H1 (cell line): ENCODE measurements around the gene SMIM17. TPM values are rescaled to one million over a fixed set of nuclear protein-coding genes. Genes with fewer than 3 reads are reported as not detected.

ENCODE experiments used
- CTCF ChIA-PET: fragments of 300-600 bp; sonication (Branson Sonifier 250); formaldehyde crosslinking; loops from one replicate; lab custom pipeline; 2021; ENCODE audit not compliant: partially characterized antibody; lab: Charles Lee
- POLR2A ChIA-PET: fragments of 300-600 bp; sonication (Branson Sonifier 250); formaldehyde crosslinking; loops from one replicate; lab custom pipeline; 2021; ENCODE audit warnings: inconsistent platforms; ENCODE audit not compliant: partially characterized antibody; lab: Charles Lee
- DNase-seq, 2 experiments: peaks; one replicate each; pipeline versions ENCODE4 v3.0.0 to v3.0.0-alpha.2; 2010 to 2022; ENCODE audit warnings: low spot score in 2 of 2, low read depth in 1 of 2, mixed read lengths in 1 of 2
- FAIRE-seq: peaks from 2 replicates; lab custom pipeline; 2011; peaks lifted over from hg19 to GRCh38; lab: Jason Lieb, UNC
- H2AFZ ChIP-seq: 2 replicates; pipeline ENCODE4 v1.8.1; 2012; ENCODE audit warnings: low read length, inconsistent platforms
- H2AK5ac ChIP-seq: 2 replicates; pipeline ENCODE4 v1.6.1; 2013; ENCODE audit warnings: low read depth, low read length
- H2BK120ac ChIP-seq: replicated peaks from 2 replicates; pipeline ENCODE3; 2013; ENCODE audit warnings: low read depth, low read length, inconsistent platforms
- H2BK12ac ChIP-seq: 2 replicates; pipeline ENCODE4 v1.6.1; 2013; ENCODE audit warnings: low read depth, low read length
- H2BK15ac ChIP-seq: 2 replicates; pipeline ENCODE4 v1.6.1; 2013; ENCODE audit warnings: low read length
- H2BK20ac ChIP-seq: 2 replicates; pipeline ENCODE4 v1.6.1; 2013; ENCODE audit warnings: low read length
- H2BK5ac ChIP-seq: 2 replicates; pipeline ENCODE4 v1.6.1; 2013; ENCODE audit warnings: low read depth, low read length
- H3K14ac ChIP-seq: 2 replicates; pipeline ENCODE4 v1.6.1; 2013; ENCODE audit warnings: inconsistent platforms; ENCODE audit not compliant: insufficient read length
- H3K18ac ChIP-seq: 2 replicates; pipeline ENCODE4 v1.6.1; 2013; ENCODE audit warnings: low read length; ENCODE audit errors: extremely low read depth
- H3K23ac ChIP-seq: 2 replicates; pipeline ENCODE4 v1.6.1; 2013; ENCODE audit warnings: inconsistent platforms; ENCODE audit not compliant: insufficient read length
- H3K23me2 ChIP-seq: 2 replicates; pipeline ENCODE4 v1.6.1; 2013; ENCODE audit warnings: low read depth, low read length
- H3K27ac ChIP-seq: 2 replicates; pipeline ENCODE4 v1.6.1; 2011; ENCODE audit warnings: low read depth, low read length, inconsistent platforms
- H3K27me3 ChIP-seq, 4 experiments: replicated peaks in 1 of 4; 1 replicate in 1 of 4; 2 replicates in 3 of 4; pipeline versions ENCODE4 v1.6.1 to v1.8.1; 2011 to 2013; ENCODE audit warnings: low read length in 3 of 4, mild to moderate bottlenecking in 3 of 4, inconsistent platforms in 2 of 4, mixed read lengths in 2 of 4, moderate library complexity in 1 of 4; ENCODE audit not compliant: control insufficient read depth in 3 of 4, insufficient read depth in 3 of 4; ENCODE audit errors: extremely low read depth in 1 of 4
- H3K36me3 ChIP-seq, 4 experiments: 2 replicates each; pipeline versions ENCODE4 v1.6.1 to v1.8.1; 2011 to 2013; ENCODE audit warnings: mild to moderate bottlenecking in 4 of 4, low read length in 3 of 4, moderate library complexity in 2 of 4, control low read depth in 1 of 4, inconsistent platforms in 1 of 4; ENCODE audit not compliant: insufficient read depth in 4 of 4, control insufficient read depth in 2 of 4
- H3K4ac ChIP-seq: replicated peaks from 2 replicates; pipeline ENCODE3; 2013; ENCODE audit warnings: low read length, low read depth, mixed read lengths, inconsistent platforms; ENCODE audit not compliant: insufficient read length
- H3K4me1 ChIP-seq, 4 experiments: replicated peaks in 1 of 4; 1 replicate in 1 of 4; 2 replicates in 3 of 4; pipeline versions ENCODE4 v1.6.1 to v1.8.1; 2011 to 2013; ENCODE audit warnings: low read length in 3 of 4, inconsistent platforms in 2 of 4, mixed read lengths in 1 of 4; ENCODE audit not compliant: insufficient read depth in 4 of 4, control insufficient read depth in 3 of 4
- H3K4me2 ChIP-seq, 2 experiments: 2 replicates each; pipeline versions ENCODE4 v1.6.1 to v1.8.1; 2011 to 2013; ENCODE audit warnings: low read depth in 2 of 2, low read length in 2 of 2, control low read depth in 1 of 2, inconsistent platforms in 1 of 2, mild to moderate bottlenecking in 1 of 2; ENCODE audit not compliant: insufficient read depth in 1 of 2
- H3K4me3 ChIP-seq, 4 experiments: fragments of 200-600, 300-600 bp in 1 of 4; sonication (generic), shearing (Covaris generic), sonication (Bioruptor Twin) in 1 of 4; 2 replicates each; pipeline versions ENCODE4 v1.5.1 to v1.8.1; 2011 to 2016; ENCODE audit warnings: low read length in 4 of 4, low read depth in 3 of 4, control low read depth in 2 of 4, inconsistent platforms in 2 of 4, mild to moderate bottlenecking in 2 of 4, mixed read lengths in 1 of 4, moderate library complexity in 1 of 4; ENCODE audit not compliant: insufficient read depth in 2 of 4; ENCODE audit errors: extremely low read depth in 1 of 4
- H3K56ac ChIP-seq: replicated peaks from 2 replicates; pipeline ENCODE3; 2013; ENCODE audit warnings: low read depth, mild to moderate bottlenecking, mixed read lengths, low read length, inconsistent platforms; ENCODE audit not compliant: insufficient read length
- H3K79me1 ChIP-seq: 2 replicates; pipeline ENCODE4 v1.6.1; 2013; ENCODE audit warnings: low read depth, low read length, control low read depth
- H3K79me2 ChIP-seq, 2 experiments: 2 replicates each; pipeline versions ENCODE4 v1.6.1 to v1.8.1; 2012 to 2013; ENCODE audit warnings: low read length in 2 of 2, mild to moderate bottlenecking in 2 of 2, inconsistent platforms in 1 of 2; ENCODE audit not compliant: insufficient read depth in 2 of 2, control insufficient read depth in 1 of 2
- H3K9ac ChIP-seq, 4 experiments: replicated peaks in 1 of 4; 1 replicate in 1 of 4; 2 replicates in 3 of 4; pipeline versions ENCODE4 v1.6.1 to v1.8.1; 2011 to 2013; ENCODE audit warnings: low read depth in 3 of 4, low read length in 3 of 4, control low read depth in 2 of 4, mild to moderate bottlenecking in 2 of 4, moderate library complexity in 2 of 4, inconsistent platforms in 1 of 4; ENCODE audit errors: extremely low read depth in 1 of 4
- H3K9me3 ChIP-seq, 2 experiments: 2 replicates each; pipeline versions ENCODE4 v1.6.1 to v1.8.1; 2012 to 2013; ENCODE audit warnings: mild to moderate bottlenecking in 2 of 2, moderate library complexity in 2 of 2, control low read depth in 1 of 2, inconsistent platforms in 1 of 2, low read depth in 1 of 2, low read length in 1 of 2, mixed read lengths in 1 of 2; ENCODE audit not compliant: insufficient read depth in 2 of 2
- H4K20me1 ChIP-seq, 2 experiments: replicated peaks in 1 of 2; 2 replicates each; pipeline versions ENCODE3 to v1.8.1; 2011 to 2013; ENCODE audit warnings: inconsistent platforms in 2 of 2, low read length in 2 of 2, mild to moderate bottlenecking in 1 of 2; ENCODE audit not compliant: insufficient read depth in 2 of 2, control insufficient read depth in 1 of 2
- H4K5ac ChIP-seq: 2 replicates; pipeline ENCODE4 v1.6.1; 2013; ENCODE audit warnings: low read length, low read depth, mixed read lengths, inconsistent platforms; ENCODE audit not compliant: insufficient read length
- H4K8ac ChIP-seq: 2 replicates; pipeline ENCODE4 v1.8.0; 2013; ENCODE audit warnings: mild to moderate bottlenecking, moderate library complexity, low read length, inconsistent platforms; ENCODE audit not compliant: insufficient read depth; ENCODE audit errors: extremely low read depth
- H4K91ac ChIP-seq: replicated peaks from 2 replicates; pipeline ENCODE3; 2013; ENCODE audit warnings: low read length, mixed read lengths, inconsistent platforms; ENCODE audit not compliant: insufficient read length
- ASH2L ChIP-seq: fragments of 200-600, 300-600 bp; sonication (generic); IDR thresholded peaks from one replicate; pipeline ENCODE4 v1.7.1; 2017; ENCODE audit warnings: low read length
- ATF3 ChIP-seq: IDR thresholded peaks from 2 replicates; pipeline ENCODE4 v1.6.1; 2011; ENCODE audit warnings: low read depth, mild to moderate bottlenecking, low read length; ENCODE audit not compliant: insufficient read depth
- CBX5 ChIP-seq: fragments of 300-800, 300-1000 bp; sonication (generic); IDR thresholded peaks from 2 replicates; pipeline ENCODE4 v1.7.1; 2016; ENCODE audit warnings: antibody characterized with exemption, low read length, low read depth
- CHD1 ChIP-seq: IDR thresholded peaks from 2 replicates; pipeline ENCODE4 v1.6.1; 2012; ENCODE audit warnings: low read depth, low read length, improper control_type of control experiment
- CHD2 ChIP-seq: IDR thresholded peaks from 2 replicates; pipeline ENCODE4 v1.6.1; 2012; ENCODE audit warnings: low read length, improper control_type of control experiment
- GABPA ChIP-seq: IDR thresholded peaks from 2 replicates; pipeline ENCODE4 v1.6.1; 2011; ENCODE audit warnings: mild to moderate bottlenecking, low read length, moderate library complexity, borderline replicate concordance; ENCODE audit not compliant: insufficient read depth
- HDAC2 ChIP-seq, 2 experiments: fragments of 300-600 bp in 1 of 2; sonication (generic) in 1 of 2; IDR thresholded peaks; 2 replicates each; pipeline ENCODE4 v1.6.1; 2011 to 2012; ENCODE audit warnings: low read depth in 2 of 2, low read length in 2 of 2, mild to moderate bottlenecking in 2 of 2, moderate library complexity in 2 of 2, borderline replicate concordance in 1 of 2, inconsistent platforms in 1 of 2
- JUND ChIP-seq: IDR thresholded peaks from 2 replicates; pipeline ENCODE4 v1.6.1; 2011; ENCODE audit warnings: mild to moderate bottlenecking, improper control_type of control experiment, low read length
- PHF8 ChIP-seq: fragments of 200-600 bp; sonication (generic); conservative IDR thresholded peaks from 2 replicates; pipeline ENCODE4 v1.7.1; 2012; ENCODE audit warnings: low read depth, mild to moderate bottlenecking, inconsistent platforms, low read length, moderate library complexity
- POU5F1 ChIP-seq: IDR thresholded peaks from 2 replicates; pipeline ENCODE4 v1.6.1; 2011; ENCODE audit warnings: low read depth, mild to moderate bottlenecking, low read length, moderate library complexity
- RNF2 ChIP-seq: fragments of 200-900, 300-1000 bp; sonication (generic); IDR thresholded peaks from 2 replicates; pipeline ENCODE4 v1.7.1; 2016; ENCODE audit warnings: borderline replicate concordance, low read depth, mild to moderate bottlenecking, antibody characterized with exemption, low read length; ENCODE audit not compliant: poor library complexity, severe bottlenecking; ENCODE audit errors: missing control alignments
- SUZ12 ChIP-seq: fragments of 200-600 bp; sonication (generic); IDR thresholded peaks from 2 replicates; pipeline ENCODE4 v1.6.1; 2012; ENCODE audit warnings: mild to moderate bottlenecking, inconsistent platforms, low read length, moderate library complexity, mixed read lengths
- WGBS, 2 experiments: shearing (Covaris generic) in 1 of 2; methylation state at CpG; one replicate each; pipeline versions ENCODE4 v1.1.6 to v1.1.7; 2013 to 2015; ENCODE audit warnings: low lambda C conversion rate in 2 of 2, mixed read lengths in 2 of 2, inconsistent platforms in 1 of 2, low coverage in 1 of 2, missing lambda C conversion rate in 1 of 2; ENCODE audit not compliant: insufficient replicate concordance in 2 of 2, insufficient coverage in 1 of 2, insufficient read length in 1 of 2; ENCODE audit errors: extremely low coverage in 1 of 2, missing lambda C conversion rate in 1 of 2; 5-methylcytosine and 5-hydroxymethylcytosine counted together
- polyA plus RNA-seq, 7 experiments: library from polyadenylated mRNA; depleted of rRNA in 3 of 7; stranded (reverse) in 5 of 7; unstranded in 2 of 7; fragments of >200 nt in 5 of 7; fragments of 200-250 nt in 2 of 7; gene quantifications; 1 replicate in 5 of 7; 2 replicates in 1 of 7; 4 replicates in 1 of 7; pipeline versions ENCODE4 v1.2.1 to v1.2.3, GENCODE V29; 2011 to 2013; ENCODE audit warnings: missing spikeins in 2 of 7, mixed read lengths in 2 of 7
- total RNA-seq: library from RNA; stranded (reverse); fragmentation: NEBNext Ultra II Directional; extraction: Animal tissue kit (Norgen Biotek cat#: 25700); gene quantifications from 2 replicates; pipeline ENCODE4 v1.2.1, GENCODE V29; 2021

SMIM17 gene
- total and polyA plus RNA-seq, 2 of the 8 experiments (the other 6 are each of a cell fraction or from before 2014, with no cell fraction given), result 0.06 TPM; not detected in 1

DNA sequence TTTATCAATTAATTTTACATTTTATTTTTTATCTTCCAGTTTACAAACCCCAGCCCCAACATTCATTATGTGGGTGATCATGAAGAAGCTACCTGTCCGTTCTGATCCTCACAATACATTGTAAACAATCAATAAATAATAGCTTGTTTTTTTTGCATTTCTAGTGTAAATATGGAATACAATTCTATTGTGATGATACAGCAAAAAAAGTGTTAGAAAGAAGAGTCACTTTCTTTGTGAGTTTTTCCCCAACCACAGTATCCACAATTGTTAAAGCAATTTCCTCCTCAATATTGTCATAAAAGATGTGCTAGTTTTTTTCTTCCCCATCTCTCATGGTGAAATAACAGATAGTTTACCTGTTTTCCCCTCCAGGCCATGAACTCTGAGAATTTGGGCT lies 58.9 kb downstream of the SMIM17 start:
- H3K23ac ChIP-seq, result no peak overlapping the region
- H2AFZ ChIP-seq, result no peak overlapping the region
- no peak overlapping the region for H3K14ac ChIP-seq
- H4K20me1 ChIP-seq, result no peaks in the 10 kb centered on the region
- 63% methylated on average over 1 of the region's 1 CpG; no CpG with 5 or more reads in 1 of the 2 experiments for WGBS, 2 experiments
- H3K23me2 ChIP-seq, result no peaks in the 10 kb centered on the region
- H3K79me2 ChIP-seq, result no peaks in the 10 kb centered on the region
- peaks cover 47 to 61% of the 10 kb centered on the region in 2 experiments for H3K9me3 ChIP-seq
- H3K27ac ChIP-seq, result no peak overlapping the region
- no peaks in the 10 kb centered on the region for H3K36me3 ChIP-seq
- H2BK12ac ChIP-seq, result no peak overlapping the region
- H2AK5ac ChIP-seq, result no peak overlapping the region
- no peak overlapping the region for H2BK5ac ChIP-seq
- FAIRE-seq, result no peak
- TF ChIP-seq RNF2 (no peak), CHD1 (no peak), CHD2 (no peak), POU5F1 (no peak), SUZ12 (no peak), HDAC2 (IDR thresholded peaks at IDR 0.05; ENCODE audit: borderline replicate concordance in 1 of 2, low read depth in 2 of 2, low read length in 2 of 2) (no peak), ASH2L (no peak), PHF8 (no peak), JUND (no peak), GABPA (no peak), CBX5 (no peak), ATF3 (no peak)
- no peaks in the 10 kb centered on the region for H3K79me1 ChIP-seq
- H2BK20ac ChIP-seq, result no peak overlapping the region
- DNase-seq, result no peak
- ChIA-PET CTCF (no interaction called here), POLR2A (no interaction called here)
- no peak overlapping the region for H3K4me3 ChIP-seq
- no peak overlapping the region for H3K4me2 ChIP-seq
- H4K91ac ChIP-seq, result no peak overlapping the region
- H3K4me1 ChIP-seq, result no peaks in the 10 kb centered on the region
- no peak overlapping the region for H2BK15ac ChIP-seq
- no peak overlapping the region for H3K9ac ChIP-seq
- no peak overlapping the region for H3K4ac ChIP-seq
- no peaks in the 10 kb centered on the region for H3K27me3 ChIP-seq
- H4K8ac ChIP-seq, result no peak overlapping the region
- H2BK120ac ChIP-seq, result no peak overlapping the region
- no peak overlapping the region for H3K56ac ChIP-seq
- no peak overlapping the region for H4K5ac ChIP-seq
- H3K18ac ChIP-seq, result no peak overlapping the region
